HepG2 (cell line): ENCODE results near the gene RCC2. TPM values are rescaled to one million over a fixed set of nuclear protein-coding genes. Genes with fewer than 3 reads are reported as not detected.
A peak's percentile ranks its signal among the peaks of the same experiment; 100 is the strongest.
"Not testable (repeated sequence)": the region's sequence is repeated elsewhere in the genome, so short reads cannot be mapped to it uniquely, and the experiment has no call there.

Experiments
- ATAC-seq: fragments of 200-7000 bp; cut with Tn5 transposase; 3 replicates; pipeline ENCODE4 v1.9.1; 2020; ENCODE audit warnings: mild to moderate bottlenecking, moderate library complexity
- BruUV-seq: library from RNA; stranded (reverse); fragments of 400-500 nt; replicated peaks from 2 replicates; lab custom pipeline; 2021; lab: Mats Ljungman, UMichigan
- CTCF ChIA-PET: fragments of 300-600 bp; formaldehyde crosslinking; extraction: SDS; loops from one replicate; lab custom pipeline; 2021; ENCODE audit warnings: low total read pairs, inconsistent platforms, low intra/inter-chr PET ratio; lab: Yijun Ruan, JAX
- POLR2A ChIA-PET: fragments of 350-600 bp; sonication (Branson Sonifier 250); formaldehyde crosslinking; loops from one replicate; lab custom pipeline; 2020; ENCODE audit warnings: antibody characterized with exemption, inconsistent platforms; lab: Yijun Ruan, JAX
- DNase-seq: peaks from one replicate; pipeline ENCODE4 v3.0.0-alpha.2; 2015; ENCODE audit warnings: low spot score
- FAIRE-seq: peaks from 3 replicates; lab custom pipeline; 2011; peaks lifted over from hg19 to GRCh38; lab: Jason Lieb, UNC
- H2AFZ ChIP-seq: one replicate; pipeline ENCODE4 v1.6.1; 2011; ENCODE audit warnings: low read length, inconsistent platforms
- H3K27ac ChIP-seq: fragments of 300-600 bp; 3 replicates; pipeline ENCODE4 v1.8.0; 2011; ENCODE audit warnings: mixed run types, mild to moderate bottlenecking, mixed read lengths, low read length, inconsistent platforms; ENCODE audit not compliant: insufficient read depth; ENCODE audit errors: extremely low read length
- H3K27me3 ChIP-seq, 2 experiments: fragments of 200-600 bp in 1 of 2; 2 replicates in 1 of 2; 3 replicates in 1 of 2; pipeline versions ENCODE4 v1.6.0 to v1.8.0; 2011; ENCODE audit warnings: low read length in 2 of 2, mild to moderate bottlenecking in 2 of 2, moderate library complexity in 2 of 2, inconsistent platforms in 1 of 2; ENCODE audit not compliant: insufficient read depth in 2 of 2, control insufficient read depth in 1 of 2
- H3K36me3 ChIP-seq, 2 experiments: fragments of 200-600 bp in 1 of 2; replicated peaks in 1 of 2; 2 replicates in 1 of 2; 3 replicates in 1 of 2; pipeline versions ENCODE4 v1.5.1 to v1.8.0; 2011; ENCODE audit warnings: low read length in 2 of 2, inconsistent platforms in 1 of 2; ENCODE audit not compliant: insufficient read depth in 2 of 2, control insufficient read depth in 1 of 2
- H3K4me1 ChIP-seq: 2 replicates; pipeline ENCODE4 v1.5.1; 2012; ENCODE audit warnings: low read length, inconsistent platforms; ENCODE audit not compliant: insufficient read depth
- H3K4me2 ChIP-seq: 2 replicates; pipeline ENCODE4 v1.6.0; 2011; ENCODE audit warnings: low read depth, low read length, inconsistent platforms
- H3K4me3 ChIP-seq, 3 experiments: fragments of 200-600 bp in 1 of 3; sonication (generic), shearing (Covaris generic) in 1 of 3; replicated peaks in 1 of 3; 2 replicates each; pipeline ENCODE4 v1.5.1; 2011 to 2016; ENCODE audit warnings: low read length in 3 of 3, inconsistent platforms in 2 of 3, low read depth in 2 of 3, mild to moderate bottlenecking in 2 of 3, control low read depth in 1 of 3, mixed read lengths in 1 of 3; ENCODE audit not compliant: insufficient read depth in 1 of 3
- H3K79me2 ChIP-seq: one replicate; pipeline ENCODE4 v1.6.1; 2011; ENCODE audit warnings: low read length, inconsistent platforms; ENCODE audit not compliant: insufficient read depth
- H3K9ac ChIP-seq: 2 replicates; pipeline ENCODE4 v1.6.0; 2011; ENCODE audit warnings: mild to moderate bottlenecking, low read depth, low read length, inconsistent platforms; ENCODE audit not compliant: insufficient read depth
- H3K9me3 ChIP-seq: 2 replicates; pipeline ENCODE4 v1.5.1; 2012; ENCODE audit warnings: mild to moderate bottlenecking, low read length
- H4K20me1 ChIP-seq: 2 replicates; pipeline ENCODE4 v1.6.0; 2011; ENCODE audit warnings: inconsistent platforms, mild to moderate bottlenecking, low read length, moderate library complexity; ENCODE audit not compliant: insufficient read depth
- ZBTB20 ChIP-seq: sonication (generic); formaldehyde crosslinking; IDR thresholded peaks from 2 replicates; pipeline ENCODE4 v1.8.1; 2023; ENCODE audit warnings: missing genetic modification reagents, low read depth, mild to moderate bottlenecking, borderline replicate concordance
- ZBTB42 ChIP-seq: sonication (generic); formaldehyde crosslinking; IDR thresholded peaks from 2 replicates; pipeline ENCODE4 v1.5.0; 2020; ENCODE audit warnings: mild to moderate bottlenecking, missing genetic modification reagents
- ZSCAN22 ChIP-seq: sonication (generic); formaldehyde crosslinking; IDR thresholded peaks from 2 replicates; pipeline ENCODE4 v1.4.0; 2020; ENCODE audit warnings: mild to moderate bottlenecking, missing genetic modification reagents
- WGBS: methylation state at CpG from one replicate; pipeline ENCODE4 v1.1.6; 2017; ENCODE audit warnings: low lambda C conversion rate; 5-methylcytosine and 5-hydroxymethylcytosine counted together
- in situ Hi-C: cut with HindIII; loops from 2 replicates; pipeline ENCODE4 v1.10.0; 2017; ENCODE audit warnings: low pct_unique_long_range_greater_than_20kb; ENCODE audit not compliant: extremely low pct_ligation_motif_present
- intact Hi-C: fragments of 100-400 bp; cut with micrococcal nuclease; formaldehyde crosslinking; loops from one replicate; pipeline ENCODE4 v1.10.0; 2022; ENCODE audit not compliant: unreplicated experiment
- polyA plus RNA-seq, 8 experiments: library from polyadenylated mRNA; depleted of rRNA in 3 of 8; stranded (reverse) in 7 of 8; unstranded in 1 of 8; fragments of >200 nt; fragmentation: Illumina TruSeq in 4 of 8; extraction: Trizol in 4 of 8; gene quantifications; 2 replicates each; pipeline versions ENCODE4 v1.2.1 to v1.2.3, GENCODE V29; 2011 to 2016; ENCODE audit warnings: low read depth in 4 of 8, missing spikeins in 1 of 8, mixed read lengths in 1 of 8; ENCODE audit not compliant: insufficient read depth in 1 of 8
- total RNA-seq, 5 experiments: library from RNA; depleted of rRNA; stranded (reverse); fragments of >200 nt; fragmentation: Illumina TruSeq; extraction: Trizol; gene quantifications; 2 replicates each; pipeline ENCODE4 v1.2.3, GENCODE V29; 2016; ENCODE audit warnings: low read depth in 1 of 5
- TF ChIP-seq, protein P1 (sequence below): sonication (generic); formaldehyde crosslinking; IDR thresholded peaks from 2 replicates; pipeline ENCODE4 v1.4.0; 2020; ENCODE audit warnings: missing genetic modification reagents, mild to moderate bottlenecking, borderline replicate concordance
- TF ChIP-seq, protein P2 (sequence below): sonication (generic); formaldehyde crosslinking; IDR thresholded peaks from 2 replicates; pipeline ENCODE4 v1.4.0; 2020; ENCODE audit warnings: missing genetic modification reagents
- TF ChIP-seq, protein P3 (sequence below): sonication (generic); formaldehyde crosslinking; conservative IDR thresholded peaks from 2 replicates; pipeline ENCODE4 v1.4.0; 2020; ENCODE audit warnings: mild to moderate bottlenecking, missing genetic modification reagents, moderate library complexity

RCC2 gene
- total and polyA plus RNA-seq, 2 of the 13 experiments (the other 11 are each of a cell fraction or from before 2014, with no cell fraction given): 20.5 to 55.8 TPM

DNA sequence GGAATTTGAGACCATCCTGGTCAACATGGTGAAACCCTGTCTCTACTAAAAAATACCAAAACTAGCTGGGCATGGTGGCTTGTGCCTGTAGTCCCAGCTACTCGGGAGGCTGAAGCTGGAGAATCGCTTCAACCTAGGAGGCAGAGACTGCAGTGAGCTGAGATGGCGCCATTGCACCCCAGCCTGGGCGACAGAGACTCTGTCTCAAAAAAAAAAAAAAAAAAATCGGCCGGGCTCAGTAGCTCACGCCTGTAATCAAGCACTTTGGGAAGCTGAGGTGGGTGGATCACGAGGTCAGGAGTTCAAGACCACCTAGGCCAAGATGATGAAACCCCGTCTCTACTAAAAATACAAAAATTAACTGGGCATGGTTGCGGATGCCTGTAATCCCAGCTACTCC is 12.7 kb upstream of the RCC2 start:
- H3K9ac ChIP-seq, H4K20me1 ChIP-seq, H3K27ac ChIP-seq, H2AFZ ChIP-seq, H3K27me3 ChIP-seq, H3K9me3 ChIP-seq, FAIRE-seq, BruUV-seq, H3K36me3 ChIP-seq, H3K4me1 ChIP-seq, CTCF ChIA-PET, DNase-seq, H3K79me2 ChIP-seq, H3K4me3 ChIP-seq, intact Hi-C loops, H3K4me2 ChIP-seq, in situ Hi-C loops, ATAC-seq: not testable (repeated sequence)
- TF ChIP-seq, protein P1, sequence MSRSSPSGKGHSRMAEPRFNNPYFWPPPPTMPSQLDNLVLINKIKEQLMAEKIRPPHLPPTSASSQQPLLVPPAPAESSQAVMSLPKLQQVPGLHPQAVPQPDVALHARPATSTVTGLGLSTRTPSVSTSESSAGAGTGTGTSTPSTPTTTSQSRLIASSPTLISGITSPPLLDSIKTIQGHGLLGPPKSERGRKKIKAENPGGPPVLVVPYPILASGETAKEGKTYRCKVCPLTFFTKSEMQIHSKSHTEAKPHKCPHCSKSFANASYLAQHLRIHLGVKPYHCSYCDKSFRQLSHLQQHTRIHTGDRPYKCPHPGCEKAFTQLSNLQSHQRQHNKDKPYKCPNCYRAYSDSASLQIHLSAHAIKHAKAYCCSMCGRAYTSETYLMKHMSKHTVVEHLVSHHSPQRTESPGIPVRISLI (CRISPR knock-in tag): peak; percentile 26; the same call in 1 of the 2 replicates
- 28% methylated on average over 10 of the region's 10 CpGs for WGBS
- POLR2A ChIA-PET: interaction anchor here (1.6 kb wide), 1 partner anchor 13 kb away, joined by 5 read pairs; the partner anchor contains the start of gene RCC2

DNA sequence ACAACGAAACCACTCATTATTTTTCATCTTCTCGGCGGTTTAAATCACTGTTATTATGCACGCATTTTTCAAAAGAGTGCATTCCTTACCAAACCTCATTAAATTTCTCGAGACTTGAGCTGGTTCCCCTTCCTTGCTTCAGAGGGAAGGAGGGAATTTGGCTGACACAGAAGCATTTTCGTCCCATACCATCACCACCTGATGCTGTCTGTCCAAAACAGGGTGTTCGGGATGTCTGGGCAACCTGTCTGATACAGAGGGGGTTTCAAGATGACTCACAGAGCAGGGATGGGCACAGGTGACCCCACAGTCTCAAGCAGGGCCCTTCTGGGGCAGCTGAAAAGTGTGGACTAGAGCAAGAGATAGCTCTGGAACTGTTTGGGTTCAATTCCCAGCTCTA is 12.3 kb upstream of the RCC2 start:
- Histone ChIP-seq H3K4me3 (no peak overlapping the region), H3K27ac (no peak overlapping the region), H3K79me2 (no peaks in the 10 kb centered on the region), H4K20me1 (no peaks in the 10 kb centered on the region), H3K27me3 (peaks cover 0 to 4% of the 10 kb centered on the region in 2 experiments; a peak in 2 of 5 replicates), H3K36me3 (no peaks in the 10 kb centered on the region), H3K9me3 (no peaks in the 10 kb centered on the region), H3K9ac (no peak overlapping the region), H2AFZ (no peak overlapping the region), H3K4me2 (no peak overlapping the region), H3K4me1 (no peaks in the 10 kb centered on the region)
- ChIA-PET CTCF (no interaction called here), POLR2A (interaction anchor here (1.6 kb wide), 1 partner anchor 12 kb away, joined by 5 read pairs; the partner anchor contains the start of gene RCC2)
- ATAC-seq: no peak
- in situ Hi-C loops: no loop called here
- BruUV-seq: no TSS peak
- intact Hi-C loops: no loop called here
- FAIRE-seq: no peak
- no peak for DNase-seq
- WGBS: 59% methylated on average over 7 of the region's 7 CpGs
- TF ChIP-seq, protein P2, sequence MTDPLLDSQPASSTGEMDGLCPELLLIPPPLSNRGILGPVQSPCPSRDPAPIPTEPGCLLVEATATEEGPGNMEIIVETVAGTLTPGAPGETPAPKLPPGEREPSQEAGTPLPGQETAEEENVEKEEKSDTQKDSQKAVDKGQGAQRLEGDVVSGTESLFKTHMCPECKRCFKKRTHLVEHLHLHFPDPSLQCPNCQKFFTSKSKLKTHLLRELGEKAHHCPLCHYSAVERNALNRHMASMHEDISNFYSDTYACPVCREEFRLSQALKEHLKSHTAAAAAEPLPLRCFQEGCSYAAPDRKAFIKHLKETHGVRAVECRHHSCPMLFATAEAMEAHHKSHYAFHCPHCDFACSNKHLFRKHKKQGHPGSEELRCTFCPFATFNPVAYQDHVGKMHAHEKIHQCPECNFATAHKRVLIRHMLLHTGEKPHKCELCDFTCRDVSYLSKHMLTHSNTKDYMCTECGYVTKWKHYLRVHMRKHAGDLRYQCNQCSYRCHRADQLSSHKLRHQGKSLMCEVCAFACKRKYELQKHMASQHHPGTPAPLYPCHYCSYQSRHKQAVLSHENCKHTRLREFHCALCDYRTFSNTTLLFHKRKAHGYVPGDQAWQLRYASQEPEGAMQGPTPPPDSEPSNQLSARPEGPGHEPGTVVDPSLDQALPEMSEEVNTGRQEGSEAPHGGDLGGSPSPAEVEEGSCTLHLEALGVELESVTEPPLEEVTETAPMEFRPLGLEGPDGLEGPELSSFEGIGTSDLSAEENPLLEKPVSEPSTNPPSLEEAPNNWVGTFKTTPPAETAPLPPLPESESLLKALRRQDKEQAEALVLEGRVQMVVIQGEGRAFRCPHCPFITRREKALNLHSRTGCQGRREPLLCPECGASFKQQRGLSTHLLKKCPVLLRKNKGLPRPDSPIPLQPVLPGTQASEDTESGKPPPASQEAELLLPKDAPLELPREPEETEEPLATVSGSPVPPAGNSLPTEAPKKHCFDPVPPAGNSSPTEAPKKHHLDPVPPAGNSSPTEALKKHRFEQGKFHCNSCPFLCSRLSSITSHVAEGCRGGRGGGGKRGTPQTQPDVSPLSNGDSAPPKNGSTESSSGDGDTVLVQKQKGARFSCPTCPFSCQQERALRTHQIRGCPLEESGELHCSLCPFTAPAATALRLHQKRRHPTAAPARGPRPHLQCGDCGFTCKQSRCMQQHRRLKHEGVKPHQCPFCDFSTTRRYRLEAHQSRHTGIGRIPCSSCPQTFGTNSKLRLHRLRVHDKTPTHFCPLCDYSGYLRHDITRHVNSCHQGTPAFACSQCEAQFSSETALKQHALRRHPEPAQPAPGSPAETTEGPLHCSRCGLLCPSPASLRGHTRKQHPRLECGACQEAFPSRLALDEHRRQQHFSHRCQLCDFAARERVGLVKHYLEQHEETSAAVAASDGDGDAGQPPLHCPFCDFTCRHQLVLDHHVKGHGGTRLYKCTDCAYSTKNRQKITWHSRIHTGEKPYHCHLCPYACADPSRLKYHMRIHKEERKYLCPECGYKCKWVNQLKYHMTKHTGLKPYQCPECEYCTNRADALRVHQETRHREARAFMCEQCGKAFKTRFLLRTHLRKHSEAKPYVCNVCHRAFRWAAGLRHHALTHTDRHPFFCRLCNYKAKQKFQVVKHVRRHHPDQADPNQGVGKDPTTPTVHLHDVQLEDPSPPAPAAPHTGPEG (CRISPR knock-in tag): no peak
- TF ChIP-seq ZBTB42 (CRISPR knock-in tag) (no peak), ZSCAN22 (CRISPR knock-in tag) (no peak), ZBTB20 (CRISPR knock-in tag) (no peak)
- TF ChIP-seq, protein P3, sequence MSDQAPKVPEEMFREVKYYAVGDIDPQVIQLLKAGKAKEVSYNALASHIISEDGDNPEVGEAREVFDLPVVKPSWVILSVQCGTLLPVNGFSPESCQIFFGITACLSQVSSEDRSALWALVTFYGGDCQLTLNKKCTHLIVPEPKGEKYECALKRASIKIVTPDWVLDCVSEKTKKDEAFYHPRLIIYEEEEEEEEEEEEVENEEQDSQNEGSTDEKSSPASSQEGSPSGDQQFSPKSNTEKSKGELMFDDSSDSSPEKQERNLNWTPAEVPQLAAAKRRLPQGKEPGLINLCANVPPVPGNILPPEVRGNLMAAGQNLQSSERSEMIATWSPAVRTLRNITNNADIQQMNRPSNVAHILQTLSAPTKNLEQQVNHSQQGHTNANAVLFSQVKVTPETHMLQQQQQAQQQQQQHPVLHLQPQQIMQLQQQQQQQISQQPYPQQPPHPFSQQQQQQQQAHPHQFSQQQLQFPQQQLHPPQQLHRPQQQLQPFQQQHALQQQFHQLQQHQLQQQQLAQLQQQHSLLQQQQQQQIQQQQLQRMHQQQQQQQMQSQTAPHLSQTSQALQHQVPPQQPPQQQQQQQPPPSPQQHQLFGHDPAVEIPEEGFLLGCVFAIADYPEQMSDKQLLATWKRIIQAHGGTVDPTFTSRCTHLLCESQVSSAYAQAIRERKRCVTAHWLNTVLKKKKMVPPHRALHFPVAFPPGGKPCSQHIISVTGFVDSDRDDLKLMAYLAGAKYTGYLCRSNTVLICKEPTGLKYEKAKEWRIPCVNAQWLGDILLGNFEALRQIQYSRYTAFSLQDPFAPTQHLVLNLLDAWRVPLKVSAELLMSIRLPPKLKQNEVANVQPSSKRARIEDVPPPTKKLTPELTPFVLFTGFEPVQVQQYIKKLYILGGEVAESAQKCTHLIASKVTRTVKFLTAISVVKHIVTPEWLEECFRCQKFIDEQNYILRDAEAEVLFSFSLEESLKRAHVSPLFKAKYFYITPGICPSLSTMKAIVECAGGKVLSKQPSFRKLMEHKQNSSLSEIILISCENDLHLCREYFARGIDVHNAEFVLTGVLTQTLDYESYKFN (CRISPR knock-in tag): no peak
